CD4-positive, alpha-beta T cell treated with Interleukin-17A for 1 hour (primary cell): Measurements from ENCODE around the gene FAM181A.
A peak's percentile ranks its signal among the peaks of the same experiment; 100 is the strongest.

Experiments used
- DNase-seq: peaks from one replicate; pipeline ENCODE4 v3.0.0-alpha.2; 2020

FAM181A gene

DNA sequence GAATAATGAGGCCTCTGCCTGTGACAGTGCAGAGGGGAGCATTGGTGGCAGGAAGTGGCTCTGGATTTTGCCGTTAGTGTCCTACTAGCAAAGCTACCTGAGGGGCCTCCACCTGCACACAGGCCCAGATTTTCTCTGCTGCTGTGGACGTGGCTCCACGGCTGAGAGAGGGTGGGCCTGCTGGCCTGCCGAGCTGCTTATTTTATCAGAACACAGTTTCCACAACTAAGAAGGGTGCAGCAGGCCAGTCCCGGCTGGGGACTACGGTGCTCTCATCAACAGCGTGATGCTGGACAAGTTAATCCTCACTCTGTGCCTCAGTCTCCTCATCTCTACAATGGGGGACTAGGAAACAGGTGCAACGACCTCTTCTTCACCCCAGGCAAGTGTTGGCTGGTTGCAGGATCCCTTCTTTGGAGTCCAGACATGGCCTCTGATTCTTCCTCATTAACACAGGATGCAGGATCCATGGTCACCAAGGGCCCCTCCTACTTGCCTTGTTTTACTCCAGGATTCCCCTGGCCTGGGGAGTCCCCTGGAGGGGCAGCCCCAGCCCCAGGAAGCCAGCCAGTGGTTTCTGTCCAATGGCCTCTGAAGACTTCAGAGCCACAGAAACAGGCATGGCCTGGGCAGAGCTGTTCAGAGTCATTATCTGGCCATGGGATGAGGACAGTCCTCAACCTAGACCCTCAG, 3.3 kb downstream of the FAM181A start:
- DNase-seq, result no peak

DNA sequence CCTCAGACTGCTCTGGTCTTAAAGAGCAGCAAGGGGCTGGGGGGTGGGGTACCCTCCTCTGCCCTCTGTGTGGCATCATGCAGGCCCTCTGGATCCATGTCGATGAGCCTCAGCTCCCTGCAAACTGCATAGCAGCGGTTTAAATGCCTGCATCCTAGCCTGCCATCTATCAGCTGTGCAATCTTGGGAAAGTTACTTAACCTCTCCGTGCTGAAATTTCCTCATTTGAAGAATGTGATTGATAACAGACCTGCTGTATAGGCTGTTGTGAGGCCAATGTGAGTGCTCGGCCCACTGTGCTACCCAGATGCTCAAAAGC, 3.8 kb downstream of the FAM181A start:
- DNase-seq, result no peak

DNA sequence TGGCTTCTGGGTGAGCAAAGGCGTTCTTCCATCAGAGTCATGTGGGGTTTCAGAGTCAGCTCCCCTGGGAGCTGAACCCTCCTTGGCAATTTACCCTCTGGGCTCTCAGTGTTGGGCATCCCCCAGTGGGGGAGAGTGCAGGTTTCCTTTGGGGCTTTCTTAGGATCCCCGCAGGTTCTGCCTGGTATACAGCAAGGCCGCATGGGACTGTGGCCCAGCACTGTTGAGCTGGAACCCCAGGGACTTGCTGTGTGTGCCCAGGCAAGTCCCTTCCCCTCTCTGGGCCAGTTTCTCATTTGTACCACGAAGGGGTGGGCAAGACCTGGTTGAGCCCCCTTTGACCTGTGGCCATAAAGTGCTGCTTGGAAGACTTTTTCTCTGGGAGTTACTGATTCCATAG, 5.5 kb downstream of the FAM181A start:
- no peak for DNase-seq

DNA sequence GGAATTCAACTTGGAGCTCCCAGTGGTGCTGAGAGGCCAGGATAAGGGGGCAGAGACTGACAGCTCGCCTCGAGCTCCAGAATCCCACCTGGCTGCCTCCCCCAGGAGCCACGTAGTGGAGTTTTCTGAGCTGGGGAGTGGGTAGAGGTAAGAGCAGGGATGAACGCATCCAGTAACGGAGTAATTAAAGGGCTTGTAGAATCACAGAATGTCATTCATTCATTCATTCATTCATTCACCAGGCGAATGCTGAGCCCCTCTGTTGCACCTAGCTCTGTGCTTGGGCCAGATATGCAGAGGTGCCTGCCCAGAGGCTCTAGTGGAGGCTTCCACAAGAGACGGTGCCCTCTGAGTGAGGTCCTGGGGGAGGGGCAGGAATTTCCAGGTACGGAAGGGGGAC, 8.1 kb downstream of the FAM181A start:
- no peak for DNase-seq

DNA sequence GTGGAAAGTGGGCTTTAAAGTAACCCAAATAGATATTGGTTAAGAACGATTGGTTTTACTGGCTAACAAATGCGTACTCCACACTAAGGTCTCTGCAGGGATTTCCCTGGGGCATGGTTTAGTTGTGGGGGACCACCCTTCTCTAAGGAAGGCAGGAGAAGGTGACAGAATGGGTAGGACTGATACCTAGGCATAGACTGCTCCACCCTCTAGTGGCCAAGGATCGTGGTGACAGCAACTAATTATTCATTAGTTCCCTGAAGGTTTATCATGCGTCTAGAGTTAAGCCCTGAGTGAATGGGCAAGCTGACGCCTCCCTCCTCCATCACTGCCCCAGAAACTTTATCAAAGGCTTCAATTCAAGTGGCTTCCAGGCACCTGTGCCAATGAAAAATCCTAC, 9.1 kb downstream of the FAM181A start:
- DNase-seq, result peak; percentile 28

DNA sequence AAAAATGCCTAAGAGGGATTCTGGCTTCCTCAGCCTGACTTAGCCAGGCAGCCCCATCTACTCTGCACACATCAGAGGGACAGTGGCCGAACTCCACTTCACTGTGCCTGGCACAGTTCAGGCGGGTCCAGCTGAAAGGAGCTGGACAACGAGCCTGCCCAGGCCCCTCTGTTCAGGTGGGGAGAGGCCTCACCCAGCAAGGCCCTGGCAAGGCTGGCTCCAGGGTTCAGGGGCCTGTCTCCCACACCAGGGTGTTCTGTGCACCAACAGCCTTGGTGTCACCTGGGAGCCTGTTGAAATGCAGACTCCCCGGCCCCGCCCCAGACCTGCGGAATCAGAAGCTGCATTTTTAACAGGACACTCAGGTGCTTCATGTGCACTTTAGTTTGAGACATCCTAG, 9.8 kb downstream of the FAM181A start:
- DNase-seq, result no peak

DNA sequence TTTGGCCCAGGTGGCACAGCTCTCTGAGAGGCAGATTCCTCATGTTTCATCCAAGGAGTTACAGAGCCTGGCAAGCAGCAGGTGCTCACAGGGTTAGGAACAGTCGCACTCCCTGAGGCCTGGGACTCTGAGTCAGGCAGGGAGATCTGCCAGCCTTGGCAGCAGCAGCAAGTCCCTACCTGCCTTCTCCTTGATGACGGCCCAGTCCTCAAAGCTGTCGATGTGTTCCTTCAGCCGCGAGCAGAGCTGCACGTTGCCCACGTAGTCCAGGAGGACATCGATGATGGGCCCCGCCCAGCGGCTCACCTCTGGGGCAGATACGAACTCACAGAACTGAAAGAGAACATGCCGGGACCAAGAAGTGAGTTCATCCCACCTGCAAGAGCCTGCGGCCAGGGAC, 10.4 kb downstream of the FAM181A start:
- DNase-seq, result no peak

DNA sequence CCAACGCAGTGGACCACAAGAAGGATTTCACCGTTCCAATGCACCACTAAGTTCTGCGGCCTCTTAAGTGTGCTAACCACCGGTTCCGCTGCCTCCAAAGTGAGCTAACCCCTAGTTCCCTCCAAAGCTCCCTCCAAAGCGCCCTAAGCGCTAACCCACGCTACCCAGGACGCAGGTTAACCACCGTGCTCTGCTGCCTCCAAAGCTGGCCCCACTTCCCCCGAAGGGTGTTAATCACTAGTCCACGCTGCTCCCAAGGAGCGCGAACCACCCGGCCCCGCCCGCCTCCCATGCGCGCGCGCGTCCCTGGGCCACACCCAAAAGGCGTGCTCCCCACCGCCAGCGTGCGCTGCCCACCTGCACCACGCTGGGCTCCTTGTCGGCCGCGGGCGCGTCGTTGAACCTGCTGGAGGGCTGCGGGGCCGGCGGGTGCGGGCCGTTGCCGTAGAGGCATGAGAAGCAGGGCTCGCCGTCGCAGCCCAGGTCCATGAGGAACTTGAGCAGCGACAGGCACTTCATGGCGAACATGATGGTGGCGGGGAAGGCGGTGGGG, 11.7 kb downstream of the FAM181A start:
- no peak for DNase-seq

DNA sequence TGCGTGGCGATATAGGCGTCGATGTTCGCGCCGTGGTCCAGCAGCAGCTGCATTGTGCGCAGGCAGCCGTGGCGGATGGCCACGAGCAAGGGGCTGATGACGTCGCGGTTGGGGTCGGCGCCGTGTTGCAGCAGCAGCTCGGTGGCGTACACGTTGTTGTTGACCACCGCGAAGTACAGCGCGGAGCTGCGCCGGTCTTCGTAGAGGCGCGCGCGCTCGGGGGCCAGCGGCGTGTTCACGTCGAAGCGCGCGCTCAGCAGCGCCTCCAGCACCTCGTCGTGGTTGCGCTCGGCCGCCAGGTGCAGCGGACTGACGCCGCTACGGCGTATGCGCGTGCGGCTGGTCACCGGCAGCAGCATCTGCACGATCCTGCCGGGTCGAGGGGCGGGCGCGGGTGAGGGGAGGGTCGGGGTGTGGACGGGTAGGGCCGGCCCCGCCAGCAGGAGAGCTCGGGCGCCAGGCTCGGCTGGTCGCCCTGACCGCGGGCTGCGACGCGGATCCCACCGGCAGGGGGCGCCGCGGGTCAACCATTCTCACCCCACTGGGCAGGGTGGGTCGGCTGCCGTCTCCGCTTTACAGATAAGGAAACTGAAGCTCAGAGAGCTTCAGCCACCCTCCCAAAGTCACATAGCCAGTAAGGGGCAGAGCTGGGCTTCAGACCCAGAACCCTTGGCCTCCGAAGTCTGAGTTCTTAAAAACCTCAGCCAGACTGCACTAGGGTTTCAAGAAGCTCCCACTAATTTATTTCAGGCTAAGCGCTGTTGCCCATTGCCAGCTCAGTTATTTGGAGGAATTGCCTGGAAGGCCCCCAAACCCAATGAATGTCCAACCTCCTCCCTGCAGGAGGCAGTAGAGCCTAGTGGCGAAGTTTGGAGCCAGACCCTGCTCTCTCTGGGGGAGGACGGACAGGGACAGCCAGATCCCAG, 12.4 kb downstream of the FAM181A start:
- DNase-seq, result peak; percentile 90

DNA sequence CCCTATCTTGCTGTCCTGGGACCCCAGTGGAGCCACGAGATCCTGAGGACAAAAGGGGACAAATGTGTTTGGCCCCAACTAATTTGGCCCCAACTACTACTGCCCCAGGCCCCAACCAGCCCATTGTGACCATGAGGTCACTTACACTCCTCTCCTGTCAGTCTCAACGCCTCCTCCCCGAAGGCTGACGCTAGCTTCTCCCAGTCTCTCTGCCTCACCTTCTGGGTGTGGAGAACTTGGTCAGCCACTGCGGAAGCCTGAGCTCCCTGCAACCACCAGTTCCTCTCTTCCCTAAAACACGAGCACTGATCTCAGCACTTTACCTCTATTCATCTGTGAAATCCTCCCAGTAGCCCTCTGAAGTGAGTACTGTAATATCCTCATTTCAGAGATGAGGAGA, 13.3 kb downstream of the FAM181A start:
- DNase-seq, result no peak

DNA sequence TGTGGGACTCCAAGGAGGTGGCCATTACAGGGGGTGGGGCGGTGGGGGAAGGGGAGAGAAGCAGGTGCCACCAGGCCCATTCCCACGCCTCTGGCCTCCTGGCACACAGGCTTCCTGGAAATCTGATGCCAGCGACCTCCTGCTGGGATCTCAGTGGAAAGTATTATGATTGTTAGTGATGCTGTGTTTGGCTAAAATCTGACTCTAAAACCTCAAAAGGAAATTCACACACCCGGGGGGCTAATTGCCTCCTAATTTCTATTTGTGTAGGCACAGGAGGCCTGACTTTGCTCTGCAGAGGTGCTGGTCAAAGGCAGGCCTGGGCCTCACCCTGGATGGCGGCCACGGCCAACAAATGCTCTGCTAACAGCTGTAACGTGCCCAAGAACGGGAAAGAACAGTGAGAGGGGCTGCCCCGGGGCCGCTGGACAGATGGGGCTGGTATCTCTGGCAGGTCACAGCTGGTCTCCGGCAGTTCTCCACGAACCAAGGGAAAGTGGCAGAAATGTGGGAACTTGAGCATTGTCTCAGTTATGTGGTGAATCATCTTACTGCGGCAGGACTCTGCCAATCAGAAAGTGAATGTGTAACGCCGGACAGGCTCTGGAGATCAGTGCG, 14.3 kb downstream of the FAM181A start:
- DNase-seq, result no peak

DNA sequence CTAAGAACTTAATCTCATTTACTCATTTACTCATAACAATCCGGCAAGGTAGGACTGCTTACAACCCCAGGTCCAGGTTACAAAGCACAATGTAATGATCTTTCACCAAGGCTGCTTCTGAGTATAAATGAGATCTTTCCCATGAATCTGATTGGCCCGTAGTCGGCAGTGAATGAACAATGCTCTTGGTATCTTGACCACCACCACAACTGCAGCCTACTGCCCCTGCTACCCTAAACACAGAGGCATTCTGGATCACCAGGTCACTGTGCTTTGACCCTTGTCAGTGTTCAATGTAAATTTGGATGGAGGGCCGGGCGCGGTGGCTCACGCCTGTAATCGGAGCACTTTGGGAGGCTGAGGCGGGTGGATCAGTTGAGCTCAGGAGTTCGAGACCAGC, 15.9 kb downstream of the FAM181A start:
- DNase-seq, result no peak

DNA sequence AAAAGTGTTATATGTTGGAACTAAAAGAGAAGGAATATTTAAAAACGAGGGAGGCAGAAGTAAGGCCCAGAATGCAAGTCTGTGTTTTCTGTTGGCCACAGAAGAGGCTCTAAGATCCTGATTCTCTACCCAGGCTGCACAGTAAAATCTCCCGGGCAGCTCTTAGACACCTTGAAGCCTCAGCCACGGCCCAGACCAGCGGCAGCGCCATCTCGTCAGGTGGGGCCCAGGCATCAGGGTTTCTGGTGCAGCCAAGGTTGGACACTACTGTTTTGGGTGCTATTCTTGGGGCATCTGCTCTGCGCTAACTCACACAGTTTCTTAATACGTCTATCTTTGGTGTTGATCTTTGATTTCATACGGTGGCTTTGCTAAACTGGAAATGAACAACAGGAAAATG, 16.8 kb downstream of the FAM181A start:
- no peak for DNase-seq

DNA sequence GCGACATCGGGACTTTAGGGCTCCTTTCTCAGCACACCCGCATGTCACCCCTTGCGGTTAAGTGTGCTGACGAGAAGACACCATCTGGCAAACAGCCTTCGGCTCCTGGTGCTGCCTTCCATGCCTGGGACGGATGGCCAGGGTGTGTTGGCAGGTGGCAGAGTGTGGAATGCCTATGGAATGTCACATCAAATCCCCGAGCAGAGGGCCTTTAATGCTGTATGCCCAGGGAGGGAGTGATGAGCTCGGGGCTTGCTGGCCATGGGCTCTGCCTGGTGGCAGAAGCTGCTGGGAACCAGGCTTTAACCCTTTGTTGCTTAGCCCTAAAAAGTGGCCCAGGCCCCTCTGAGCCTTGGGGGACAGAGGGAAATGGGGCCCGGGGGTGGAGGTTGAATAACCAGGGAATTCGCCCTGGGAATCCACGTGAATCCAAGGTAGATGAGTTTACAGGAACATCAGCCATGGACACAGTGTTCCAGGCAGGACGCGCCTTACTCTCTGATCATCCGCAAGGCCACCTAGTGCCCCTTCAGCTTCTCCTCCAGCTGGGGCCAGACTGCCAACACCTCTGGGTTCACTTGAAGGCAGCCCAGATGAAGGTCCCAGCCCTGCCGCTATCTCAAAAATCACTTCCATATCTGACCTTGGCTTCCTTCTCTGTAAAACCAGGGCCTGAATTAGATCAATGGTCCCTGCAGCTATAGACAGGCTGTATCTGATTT, 17.4 kb downstream of the FAM181A start:
- DNase-seq, result no peak

DNA sequence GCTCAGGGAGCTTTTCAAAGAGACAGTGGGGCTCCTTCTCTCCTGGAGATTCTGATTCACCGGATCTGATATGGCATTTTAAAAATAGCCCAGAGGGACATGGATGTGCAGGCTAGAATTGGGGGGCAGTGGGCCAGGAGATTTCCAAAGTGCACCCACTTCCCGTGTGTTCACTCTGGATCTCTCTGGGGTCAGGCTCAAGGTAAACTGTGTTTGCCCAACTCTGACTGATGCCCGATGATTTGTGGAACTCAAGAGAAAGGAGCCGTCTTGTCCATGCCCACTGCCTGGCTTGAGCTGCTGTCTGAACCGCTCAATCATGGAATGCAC, 17.9 kb downstream of the FAM181A start:
- DNase-seq, result no peak

DNA sequence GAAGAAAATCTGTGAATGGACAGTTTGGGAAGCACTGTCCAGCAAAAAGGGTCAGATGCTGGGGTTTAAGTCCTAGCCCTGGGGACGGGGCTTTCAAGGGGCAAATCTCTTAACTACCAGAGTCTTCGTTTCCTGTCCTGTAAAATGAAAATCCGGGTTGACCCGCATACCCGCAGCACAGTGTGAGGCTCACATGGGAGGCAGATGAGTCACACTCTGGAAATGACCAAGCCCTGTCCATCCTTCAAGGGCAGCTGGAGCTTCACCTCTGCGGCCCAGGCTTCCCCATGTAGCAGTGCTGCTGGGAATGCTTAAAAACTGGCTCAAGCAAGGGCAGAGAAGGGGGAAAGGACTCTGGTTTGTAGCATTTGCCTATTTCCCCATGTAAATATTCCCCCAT, 19.0 kb downstream of the FAM181A start:
- no peak for DNase-seq

DNA sequence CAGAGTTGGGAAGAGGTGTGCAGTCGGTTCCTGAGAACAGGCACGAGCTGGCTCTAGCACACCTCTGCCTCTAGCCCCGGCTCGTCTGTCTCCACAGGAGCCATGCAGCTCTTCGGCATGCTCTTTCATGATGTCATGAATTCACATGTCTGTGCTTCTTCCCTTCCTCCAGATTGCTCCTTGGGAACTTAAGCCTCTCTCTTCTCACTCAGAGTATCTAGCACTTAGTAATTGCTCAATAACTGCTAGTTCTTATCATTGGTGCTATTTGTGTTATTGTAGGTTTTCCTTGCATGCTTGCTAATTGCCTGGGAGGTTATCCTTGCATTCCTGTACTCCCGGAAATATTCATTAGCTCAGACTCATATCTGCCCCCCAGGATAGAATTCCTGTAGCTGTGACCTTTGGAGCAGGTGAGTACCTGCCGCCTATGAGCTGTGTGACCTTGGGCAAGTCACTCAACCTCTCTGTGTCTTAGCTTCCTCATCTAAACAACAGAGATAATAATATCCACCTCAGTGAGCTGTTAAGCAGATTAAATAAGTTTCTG, 19.5 kb downstream of the FAM181A start:
- DNase-seq, result no peak

DNA sequence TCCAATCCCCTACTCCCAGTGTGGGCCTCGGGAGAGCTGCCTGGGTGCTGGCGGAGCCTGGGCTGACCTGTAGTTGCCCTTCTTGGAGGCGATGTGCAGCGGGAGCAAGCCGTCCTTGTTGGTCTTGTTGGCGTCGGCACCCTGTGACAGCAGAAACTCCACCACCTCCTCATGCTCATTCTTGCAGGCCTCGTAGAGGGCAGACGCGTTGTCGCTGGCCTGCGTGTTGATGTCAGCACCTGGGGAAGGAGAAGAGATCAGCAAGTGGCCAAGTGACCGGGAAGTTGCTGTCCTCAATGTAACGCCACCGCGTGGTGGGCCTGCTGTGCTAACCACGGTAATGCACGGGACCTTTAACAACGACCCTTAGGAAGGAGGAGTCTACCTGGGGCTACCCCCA, 20.1 kb downstream of the FAM181A start:
- DNase-seq, result no peak

DNA sequence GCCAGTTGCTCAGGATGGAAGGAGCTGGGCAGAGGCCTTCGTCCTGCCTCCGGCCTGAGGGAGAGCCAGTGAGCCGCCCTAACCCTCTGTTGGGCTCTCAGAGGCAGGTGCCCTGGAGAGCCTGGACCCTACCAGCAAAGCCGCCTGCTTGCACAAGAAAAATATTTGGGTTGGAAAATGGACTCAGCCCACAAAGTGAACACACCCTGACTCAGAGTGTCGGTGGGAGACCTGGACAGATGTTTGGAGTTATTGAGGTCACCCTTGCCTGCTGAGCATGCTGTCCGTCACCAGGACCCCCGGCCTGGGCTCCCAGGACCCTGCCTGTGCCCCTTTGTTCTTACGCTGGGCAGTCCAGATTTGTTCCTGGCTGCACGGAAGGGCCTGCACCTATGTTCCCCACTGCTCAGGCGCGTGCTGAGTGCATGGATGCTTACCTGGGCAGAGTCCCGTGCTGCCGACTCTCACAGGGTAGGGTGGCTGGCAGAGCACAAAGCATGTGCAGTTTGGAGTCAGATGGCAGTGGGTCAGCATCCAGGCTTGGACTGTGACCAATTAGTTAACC, 22.4 kb downstream of the FAM181A start:
- DNase-seq, result no peak

DNA sequence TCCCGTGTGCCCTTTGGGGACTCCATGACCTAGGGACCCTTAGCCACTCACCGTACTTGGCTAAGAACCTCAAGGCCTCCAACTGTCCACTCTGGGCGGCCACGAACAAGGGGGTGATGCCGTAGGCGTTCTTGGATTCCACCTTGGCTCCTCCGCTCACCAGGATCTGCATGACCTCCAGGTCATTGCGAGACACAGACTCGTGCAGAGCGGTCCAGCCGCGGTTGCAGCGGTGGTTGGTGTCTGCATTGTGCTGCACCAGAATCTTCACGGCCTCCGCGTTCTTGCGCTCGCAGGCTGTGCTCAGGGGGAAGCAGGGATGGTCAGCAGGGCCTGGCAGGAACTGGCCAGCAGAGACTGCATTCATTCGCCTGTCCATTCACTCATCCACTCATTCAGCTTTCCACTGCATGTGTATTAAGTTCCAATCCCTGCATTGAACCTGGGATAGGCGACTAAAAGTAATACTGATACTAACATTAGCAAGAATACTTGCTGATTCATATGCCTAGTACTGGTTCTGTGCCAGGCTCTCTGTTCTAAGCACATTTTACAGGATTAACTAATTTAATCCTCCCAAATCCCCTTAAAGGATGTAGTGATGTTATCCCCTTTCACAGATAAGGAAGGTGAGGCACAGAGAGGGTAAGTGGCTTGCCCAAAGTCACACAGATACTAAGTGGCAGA, 23.9 kb downstream of the FAM181A start:
- DNase-seq, result no peak

DNA sequence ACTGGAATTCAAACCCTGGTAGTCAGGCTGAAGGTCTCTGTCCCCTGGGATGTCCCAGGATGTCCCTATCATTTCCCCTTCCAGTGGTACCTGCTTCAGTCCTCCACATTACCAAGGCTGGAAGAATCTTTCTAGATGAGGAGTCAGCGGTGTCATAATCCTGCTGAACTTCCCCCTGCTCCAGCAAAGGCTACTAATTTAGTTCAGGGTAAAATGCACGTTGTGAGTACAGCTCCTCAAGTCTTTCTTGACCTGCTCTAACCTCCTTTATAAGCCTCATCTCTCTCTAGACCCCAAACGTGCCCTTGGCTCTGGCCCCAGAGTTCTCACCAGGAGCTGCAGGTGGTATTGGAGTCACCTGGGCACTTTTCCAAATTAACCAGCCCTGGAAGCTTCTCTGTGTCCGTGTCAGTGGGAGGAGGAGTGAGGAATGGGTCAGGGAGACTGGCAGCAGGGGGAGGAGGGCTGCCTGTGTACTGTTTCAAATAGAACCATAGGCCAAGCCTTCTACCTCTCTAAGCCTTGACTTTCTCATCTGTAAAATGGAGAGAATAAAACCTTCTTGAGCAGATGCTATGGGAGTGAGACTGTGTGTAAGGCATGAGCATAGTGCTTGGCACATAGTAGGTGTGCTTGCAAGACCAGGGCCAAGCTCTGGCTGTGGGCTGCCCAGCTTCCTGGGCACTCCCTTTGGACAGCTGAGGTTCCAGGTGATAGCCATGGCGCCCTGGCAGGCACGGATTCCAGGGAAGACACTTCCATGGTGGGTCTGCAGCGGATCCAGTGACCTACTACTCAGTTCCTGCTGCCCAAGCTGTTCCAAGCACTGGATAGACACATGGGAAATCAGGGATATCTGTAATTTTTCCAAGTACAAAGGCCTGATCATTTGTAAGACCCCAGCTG, 24.7 kb downstream of the FAM181A start:
- no peak for DNase-seq
